Duodenal mucosa (tissue), 2 donors: Measurements from ENCODE around the gene TBL1XR1.

Experiments used
- H3K27ac ChIP-seq: one replicate; pipeline ENCODE4 v1.7.0; 2013; ENCODE audit warnings: low read depth, low read length
- H3K27me3 ChIP-seq, 2 donors: one replicate each; pipeline ENCODE4 v1.7.0; 2013; ENCODE audit warnings: low read length in 2 of 2, control low read depth in 1 of 2; ENCODE audit not compliant: insufficient read depth in 2 of 2, control insufficient read depth in 1 of 2
- H3K36me3 ChIP-seq, 2 donors: one replicate each; pipeline ENCODE4 v1.7.0; 2013; ENCODE audit warnings: low read length in 2 of 2, control low read depth in 1 of 2; ENCODE audit not compliant: insufficient read depth in 2 of 2, control insufficient read depth in 1 of 2
- H3K4me1 ChIP-seq, 2 donors: one replicate each; pipeline ENCODE4 v1.7.0; 2013; ENCODE audit warnings: low read length in 2 of 2, control low read depth in 1 of 2; ENCODE audit not compliant: insufficient read depth in 2 of 2, control insufficient read depth in 1 of 2
- H3K4me3 ChIP-seq, 2 donors: one replicate each; pipeline ENCODE4 v1.7.0; 2013; ENCODE audit warnings: low read length in 2 of 2, low read depth in 1 of 2
- H3K9ac ChIP-seq, 2 donors: one replicate each; pipeline ENCODE4 v1.7.0; 2013; ENCODE audit warnings: low read length in 2 of 2, low read depth in 1 of 2
- H3K9me3 ChIP-seq, 2 donors: one replicate each; pipeline ENCODE4 v1.7.0; 2013; ENCODE audit warnings: low read length in 2 of 2, control low read depth in 1 of 2; ENCODE audit not compliant: control insufficient read depth in 1 of 2

Gene TBL1XR1

DNA sequence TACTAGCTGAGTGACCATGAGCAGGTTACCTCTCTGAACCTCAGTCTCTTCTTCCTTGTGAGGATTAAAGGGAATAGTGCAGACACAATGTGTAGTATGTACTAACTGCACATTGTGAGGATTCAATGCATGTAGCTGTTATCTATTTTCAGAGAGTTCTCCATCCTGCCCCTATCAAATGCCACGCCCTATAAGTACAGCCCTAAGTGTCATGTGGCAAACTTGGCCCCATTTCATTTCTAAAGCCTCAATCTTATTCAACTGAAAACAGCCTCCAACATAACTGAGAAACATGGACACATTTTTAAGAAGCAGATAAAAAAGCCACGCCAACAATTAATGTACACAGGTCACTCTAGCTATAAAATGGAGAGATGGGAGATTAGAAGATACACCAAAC lies 220.0 kb downstream of the TBL1XR1 start:
- H3K27ac ChIP-seq, result no peak overlapping the region
- H3K36me3 ChIP-seq, result no peaks in the 10 kb centered on the region
- H3K4me3 ChIP-seq, result no peak overlapping the region
- no peaks in the 10 kb centered on the region for H3K27me3 ChIP-seq
- no peak overlapping the region for H3K9ac ChIP-seq
- no peaks in the 10 kb centered on the region for H3K4me1 ChIP-seq
- peaks cover 4 to 6% of the 10 kb centered on the region in 2 donors for H3K9me3 ChIP-seq

DNA sequence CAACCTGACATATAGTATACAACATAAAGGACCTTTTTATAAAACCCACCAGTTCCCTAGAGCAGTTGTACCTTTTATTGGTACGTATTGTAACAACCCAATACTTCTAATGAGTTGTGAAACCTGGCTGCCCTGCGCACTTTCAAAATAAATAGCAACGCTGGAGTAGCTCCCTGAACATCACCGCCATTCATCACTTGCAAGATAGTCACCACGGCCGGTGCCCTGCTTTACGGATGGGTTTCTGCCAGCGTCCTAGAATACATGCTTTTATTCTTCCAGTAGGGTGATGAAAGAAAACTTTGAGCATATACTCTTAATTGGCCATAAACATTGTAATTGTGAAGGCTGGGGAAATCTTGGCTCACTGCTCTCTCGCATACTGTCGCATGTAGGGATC lies 220.7 kb downstream of the TBL1XR1 start:
- H3K9ac ChIP-seq, result no peak overlapping the region
- H3K4me3 ChIP-seq, result no peak overlapping the region
- H3K27me3 ChIP-seq, result no peaks in the 10 kb centered on the region
- H3K9me3 ChIP-seq, result no peaks in the 10 kb centered on the region
- no peaks in the 10 kb centered on the region for H3K4me1 ChIP-seq
- H3K36me3 ChIP-seq, result no peaks in the 10 kb centered on the region
- no peak overlapping the region for H3K27ac ChIP-seq

DNA sequence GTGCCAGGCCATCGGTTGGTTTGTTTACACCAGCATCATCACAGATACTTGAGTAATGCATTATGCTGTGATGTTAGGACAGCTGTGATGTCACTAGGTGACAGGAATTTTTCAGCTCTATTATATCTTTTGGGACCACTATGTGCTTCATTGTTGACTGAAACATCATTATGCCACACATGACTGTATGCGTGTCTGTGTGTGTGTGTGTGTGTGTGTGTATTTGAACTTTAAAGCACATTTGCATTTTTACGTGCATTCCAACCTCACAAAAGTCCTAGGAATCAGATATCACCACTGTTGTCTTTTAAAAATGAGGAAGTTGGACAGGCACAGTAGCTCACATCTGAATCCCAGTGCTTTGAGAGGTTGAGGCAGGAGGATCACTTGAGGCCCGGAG lies 223.0 kb downstream of the TBL1XR1 start:
- no peak overlapping the region for H3K4me3 ChIP-seq
- no peaks in the 10 kb centered on the region for H3K4me1 ChIP-seq
- H3K27me3 ChIP-seq, result no peaks in the 10 kb centered on the region
- H3K27ac ChIP-seq, result no peak overlapping the region
- no peak overlapping the region for H3K9ac ChIP-seq
- H3K36me3 ChIP-seq, result no peaks in the 10 kb centered on the region
- no peaks in the 10 kb centered on the region for H3K9me3 ChIP-seq

DNA sequence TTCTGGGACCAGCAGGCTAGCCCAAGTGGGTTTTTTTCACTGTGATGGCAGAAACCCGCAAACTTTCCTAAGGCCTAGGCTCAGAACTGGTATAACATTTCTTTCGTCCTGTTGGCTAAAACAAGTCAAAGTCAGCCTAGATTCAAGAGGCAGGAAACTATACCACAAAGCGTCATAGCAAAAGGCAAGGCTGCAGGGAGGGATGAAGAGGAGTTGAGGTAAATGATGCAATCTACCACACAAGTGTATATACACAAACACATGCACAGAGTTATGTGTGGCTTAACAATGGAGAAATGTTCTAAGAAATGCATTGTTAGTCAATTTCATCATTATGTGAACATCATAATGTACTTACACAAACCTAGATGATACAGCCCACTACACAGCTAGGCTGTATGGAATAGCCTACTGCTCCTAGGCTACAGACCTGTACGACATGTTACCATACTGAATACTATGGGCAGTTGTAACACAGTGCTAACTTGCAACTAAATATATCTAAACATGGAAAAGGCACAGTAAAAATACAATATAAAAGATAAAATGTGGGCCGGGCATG lies 225.6 kb downstream of the TBL1XR1 start:
- no peak overlapping the region for H3K27ac ChIP-seq
- H3K9me3 ChIP-seq, result no peaks in the 10 kb centered on the region
- H3K9ac ChIP-seq, result no peak overlapping the region
- no peak overlapping the region for H3K4me3 ChIP-seq
- no peaks in the 10 kb centered on the region for H3K4me1 ChIP-seq
- H3K27me3 ChIP-seq, result no peaks in the 10 kb centered on the region
- no peaks in the 10 kb centered on the region for H3K36me3 ChIP-seq

DNA sequence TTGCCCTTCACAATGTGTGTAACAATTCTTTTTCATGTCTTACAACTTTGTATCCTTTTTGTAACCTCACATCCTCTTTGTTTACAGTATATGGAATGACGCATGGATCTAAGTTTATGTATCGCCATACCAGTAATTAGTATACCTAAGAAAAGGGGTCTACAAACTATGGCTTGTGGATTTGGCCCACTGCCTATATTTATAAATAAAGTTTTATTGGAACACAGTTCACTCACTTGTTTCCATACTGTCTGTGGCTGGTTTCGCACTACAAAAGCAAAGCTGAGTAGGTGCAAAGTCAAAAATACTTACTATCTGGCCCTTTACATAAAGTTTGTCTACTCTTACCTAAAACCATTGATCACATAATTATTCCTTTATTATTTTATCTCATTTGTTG lies 226.5 kb downstream of the TBL1XR1 start:
- no peak overlapping the region for H3K9ac ChIP-seq
- no peaks in the 10 kb centered on the region for H3K4me1 ChIP-seq
- no peak overlapping the region for H3K4me3 ChIP-seq
- no peaks in the 10 kb centered on the region for H3K27me3 ChIP-seq
- no peak overlapping the region for H3K27ac ChIP-seq
- no peaks in the 10 kb centered on the region for H3K36me3 ChIP-seq
- no peaks in the 10 kb centered on the region for H3K9me3 ChIP-seq

DNA sequence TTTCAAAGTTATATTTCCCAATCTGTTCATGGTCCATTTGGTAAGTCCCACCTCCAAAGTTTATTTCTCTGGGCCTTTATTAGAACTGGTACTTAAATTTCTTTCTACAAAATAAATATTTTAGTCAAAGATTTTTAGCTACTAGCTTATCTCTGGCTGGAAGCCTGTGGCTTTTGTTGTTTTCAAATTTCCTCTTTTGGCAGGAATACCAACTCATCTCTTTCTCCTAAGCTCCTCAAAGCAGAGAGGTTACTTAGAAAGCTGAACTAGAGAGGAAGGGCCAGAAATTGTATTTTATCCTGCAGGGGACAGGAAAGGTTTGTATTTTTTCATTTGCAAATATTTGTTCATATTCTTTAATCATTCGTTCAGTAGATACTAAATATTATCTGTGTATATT lies 227.8 kb downstream of the TBL1XR1 start:
- H3K27me3 ChIP-seq, result no peaks in the 10 kb centered on the region
- H3K4me3 ChIP-seq, result no peak overlapping the region
- H3K9ac ChIP-seq, result no peak overlapping the region
- no peaks in the 10 kb centered on the region for H3K4me1 ChIP-seq
- no peak overlapping the region for H3K27ac ChIP-seq
- H3K9me3 ChIP-seq, result no peaks in the 10 kb centered on the region
- H3K36me3 ChIP-seq, result no peaks in the 10 kb centered on the region
